Loucy (cell line): ENCODE measurements around the gene NELL2.

Source experiments
- H2AFZ ChIP-seq: fragments of 200-600 bp; sonication (generic); 2 replicates; pipeline ENCODE4 v1.6.0; 2016; ENCODE audit warnings: antibody characterized with exemption, mild to moderate bottlenecking, low read length, moderate library complexity
- H3F3A ChIP-seq: fragments of 200-600 bp; 2 replicates; pipeline ENCODE4 v1.6.0; 2016; ENCODE audit warnings: antibody characterized with exemption, low read depth, mild to moderate bottlenecking
- H3K27me3 ChIP-seq: fragments of 200-600 bp; sonication (generic); 2 replicates; pipeline ENCODE4 v1.6.1; 2014; ENCODE audit warnings: low read length, mild to moderate bottlenecking; ENCODE audit not compliant: insufficient read depth, poor library complexity, severe bottlenecking
- H3K36me3 ChIP-seq: fragments of 200-600 bp; sonication (generic); 2 replicates; pipeline ENCODE4 v1.6.1; 2016; ENCODE audit warnings: low read length; ENCODE audit not compliant: insufficient read depth
- H3K4me1 ChIP-seq: fragments of 200-600 bp; sonication (generic); 2 replicates; pipeline ENCODE4 v1.5.1; 2014; ENCODE audit warnings: low read length, mild to moderate bottlenecking; ENCODE audit not compliant: insufficient read depth, poor library complexity, severe bottlenecking
- H3K4me2 ChIP-seq: fragments of 200-600 bp; sonication (generic); 2 replicates; pipeline ENCODE4 v1.6.0; 2014; ENCODE audit warnings: antibody characterized with exemption, low read length, low read depth, mild to moderate bottlenecking; ENCODE audit not compliant: poor library complexity, severe bottlenecking
- H3K4me3 ChIP-seq: fragments of 200-600 bp; sonication (generic); 2 replicates; pipeline ENCODE4 v1.5.1; 2014; ENCODE audit warnings: low read length, mild to moderate bottlenecking, mixed read lengths; ENCODE audit not compliant: poor library complexity, severe bottlenecking
- H3K79me2 ChIP-seq: fragments of 200-600 bp; sonication (generic); 2 replicates; pipeline ENCODE4 v1.6.1; 2014; ENCODE audit warnings: low read length; ENCODE audit not compliant: insufficient read depth
- H3K9ac ChIP-seq: fragments of 200-600 bp; sonication (generic); 2 replicates; pipeline ENCODE4 v1.6.0; 2014; ENCODE audit warnings: mild to moderate bottlenecking, low read depth, low read length, moderate library complexity; ENCODE audit not compliant: poor library complexity, severe bottlenecking
- H3K9me2 ChIP-seq: fragments of 200-600 bp; sonication (generic); replicated peaks from 2 replicates; pipeline ENCODE4 v1.6.1; 2016; ENCODE audit warnings: low read depth, low read length, mixed read lengths
- H3K9me3 ChIP-seq: fragments of 200-600 bp; sonication (generic); 2 replicates; pipeline ENCODE4 v1.6.1; 2014; ENCODE audit warnings: mild to moderate bottlenecking, antibody characterized with exemption, low read length, low read depth; ENCODE audit not compliant: insufficient read depth
- H4K20me1 ChIP-seq: fragments of 200-600 bp; sonication (generic); 2 replicates; pipeline ENCODE4 v1.6.0; 2014; ENCODE audit warnings: antibody characterized with exemption, low read length, mild to moderate bottlenecking; ENCODE audit not compliant: insufficient read depth, poor library complexity, severe bottlenecking
- CTCF ChIP-seq: fragments of 200-600 bp; sonication (generic); conservative IDR thresholded peaks from 2 replicates; pipeline ENCODE4 v1.5.1; 2014; ENCODE audit warnings: mild to moderate bottlenecking, antibody characterized with exemption, low read length
- EZH2phosphoT487 ChIP-seq: fragments of 200-600 bp; IDR thresholded peaks from 2 replicates; pipeline ENCODE4 v1.6.1; 2018; ENCODE audit warnings: antibody characterized with exemption, mild to moderate bottlenecking, moderate library complexity, borderline replicate concordance

Gene NELL2

GRCh38 chr12:44775901-44776300, 100.2 kb downstream of the NELL2 start:
- Histone ChIP-seq H3K4me3 (no peak overlapping the region), H3K79me2 (no peaks in the 10 kb centered on the region), H3K9ac (no peak overlapping the region), H3K9me2 (no peaks in the 10 kb centered on the region), H2AFZ (no peak overlapping the region), H3K4me1 (no peaks in the 10 kb centered on the region), H3K27me3 (no peaks in the 10 kb centered on the region), H4K20me1 (no peaks in the 10 kb centered on the region), H3K9me3 (no peaks in the 10 kb centered on the region), H3K36me3 (no peaks in the 10 kb centered on the region), H3K4me2 (no peak overlapping the region), H3F3A (no peaks in the 10 kb centered on the region)
- TF ChIP-seq EZH2phosphoT487: no peak
- no peak for TF ChIP-seq CTCF

- Histone ChIP-seq H3K4me1 (no peaks in the 10 kb centered on the region), H3K9me2 (no peaks in the 10 kb centered on the region), H2AFZ (no peak overlapping the region), H3K9ac (no peak overlapping the region), H4K20me1 (no peaks in the 10 kb centered on the region), H3K36me3 (no peaks in the 10 kb centered on the region), H3K79me2 (no peaks in the 10 kb centered on the region), H3K9me3 (no peaks in the 10 kb centered on the region), H3K4me3 (no peak overlapping the region), H3K4me2 (no peak overlapping the region), H3K27me3 (no peaks in the 10 kb centered on the region), H3F3A (no peaks in the 10 kb centered on the region)
- TF ChIP-seq EZH2phosphoT487 (no peak), CTCF (peak; percentile 98)
These were observed 101.2 kb downstream of the NELL2 start for GRCh38 chr12:44774815-44775411.

GRCh38 chr12:44771485-44772021, 104.6 kb downstream of the NELL2 start:
- no peak overlapping the region for H3K9ac ChIP-seq
- no peaks in the 10 kb centered on the region for H3K27me3 ChIP-seq
- no peak for TF ChIP-seq CTCF
- TF ChIP-seq EZH2phosphoT487: no peak
- no peaks in the 10 kb centered on the region for H3F3A ChIP-seq
- H2AFZ ChIP-seq: no peak overlapping the region
- no peak overlapping the region for H3K4me3 ChIP-seq
- H4K20me1 ChIP-seq: no peaks in the 10 kb centered on the region
- H3K9me3 ChIP-seq: no peaks in the 10 kb centered on the region
- H3K4me2 ChIP-seq: no peak overlapping the region
- no peaks in the 10 kb centered on the region for H3K4me1 ChIP-seq
- no peaks in the 10 kb centered on the region for H3K36me3 ChIP-seq
- no peaks in the 10 kb centered on the region for H3K79me2 ChIP-seq
- H3K9me2 ChIP-seq: no peaks in the 10 kb centered on the region
